Fibroblast of skin of right biceps (primary cell): Measurements from ENCODE around the gene NUP93.

ENCODE experiments used
- DNase-seq: peaks from one replicate; pipeline ENCODE4 v3.0.0-alpha.2; 2013

NUP93 gene

GRCh38 chr16:56824804-56825203 is 94.9 kb downstream of the NUP93 start:
- DNase-seq: no peak

GRCh38 chr16:56825826-56826225 is 95.9 kb downstream of the NUP93 start:
- DNase-seq: no peak

DNA sequence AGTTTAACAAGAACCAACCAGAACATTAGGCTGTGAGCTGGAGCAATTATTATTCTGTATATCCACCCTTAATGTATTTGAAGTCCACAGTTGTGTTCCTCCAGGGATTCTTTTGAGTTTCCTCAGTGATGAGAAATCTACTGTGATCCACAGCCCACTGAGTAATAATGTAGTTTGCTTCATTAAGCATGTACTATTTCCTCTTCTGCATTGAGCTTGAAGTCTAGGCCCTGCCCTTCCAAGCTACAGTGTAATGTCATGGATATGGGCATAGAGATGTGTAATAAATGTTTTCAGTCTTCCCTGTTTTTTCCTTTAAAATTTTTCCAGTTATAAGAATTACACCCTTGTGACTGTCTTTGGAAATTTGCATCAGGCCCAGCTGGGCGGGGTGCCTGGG is 98.7 kb downstream of the NUP93 start:
- no peak for DNase-seq

DNA sequence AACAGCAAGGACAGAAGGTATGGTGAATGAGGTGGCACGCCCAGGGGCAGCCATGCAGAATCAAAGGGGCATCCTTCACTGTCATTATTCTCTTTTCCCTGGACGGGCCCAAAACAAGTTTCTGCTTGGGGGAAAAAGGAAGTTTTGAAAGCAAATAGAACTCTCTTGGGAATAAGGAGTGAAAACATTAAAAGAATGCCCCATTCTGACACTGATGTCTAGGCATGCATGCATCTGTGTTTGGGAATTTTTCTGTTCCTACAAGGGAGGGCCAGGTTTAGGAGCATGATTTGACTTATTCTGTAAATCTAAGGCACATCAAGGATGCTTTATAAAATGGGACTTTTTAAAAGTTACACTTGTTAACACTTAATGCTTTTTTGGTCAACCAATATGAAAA is 100.7 kb downstream of the NUP93 start:
- peak; percentile 37 for DNase-seq

DNA sequence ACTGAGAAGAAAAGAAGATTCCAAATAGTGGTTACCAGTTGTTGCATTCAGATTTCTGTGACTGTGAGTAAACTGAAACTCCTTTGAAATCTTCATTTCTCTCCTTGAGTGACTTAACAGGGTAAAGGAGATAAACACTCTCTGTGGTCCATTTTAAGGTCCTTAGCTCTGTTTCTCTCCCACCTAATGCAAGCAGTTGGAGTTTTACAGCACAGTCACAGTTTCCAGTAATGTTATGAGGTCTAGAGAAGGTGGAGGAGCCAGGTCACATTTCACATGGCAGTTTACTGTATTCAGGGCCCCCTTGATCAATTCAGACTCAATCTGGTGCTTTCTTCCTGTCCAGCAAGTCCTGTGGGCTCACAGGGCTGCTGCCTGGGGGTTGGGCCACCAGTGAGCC is 102.8 kb downstream of the NUP93 start:
- no peak for DNase-seq

DNA sequence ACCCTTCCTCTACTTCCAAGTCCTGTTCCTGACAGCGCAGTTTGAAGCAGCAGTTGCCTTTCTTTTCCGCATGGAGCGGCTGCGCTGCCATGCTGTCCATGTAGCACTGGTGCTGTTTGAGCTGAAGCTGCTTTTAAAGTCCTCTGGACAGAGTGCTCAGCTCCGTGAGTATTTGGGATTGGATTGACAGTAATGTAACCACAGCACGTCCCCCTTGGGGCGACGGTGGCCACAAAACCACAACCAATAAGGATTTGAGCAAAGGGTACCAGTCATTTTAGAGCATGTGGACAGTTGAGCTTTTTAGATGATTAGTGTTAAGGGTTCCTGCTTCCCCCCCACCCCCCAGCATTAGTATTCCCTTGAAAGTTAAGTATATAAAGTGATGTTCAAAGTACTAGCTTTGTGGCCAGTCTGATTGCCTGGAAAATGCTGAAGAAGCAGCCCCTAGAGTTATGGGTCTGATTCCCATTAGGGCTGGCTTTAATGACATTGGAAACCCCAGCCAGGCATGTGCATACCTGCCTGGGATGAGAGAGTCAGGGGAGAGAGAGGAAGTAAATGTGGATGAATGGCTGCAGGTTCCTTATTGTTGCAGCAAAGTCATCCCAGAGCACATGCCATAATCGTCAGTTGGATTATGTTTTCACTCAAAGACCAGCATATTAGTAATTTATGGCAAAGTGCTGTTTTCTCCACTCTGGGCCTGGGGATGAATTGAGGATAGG is 103.5 kb downstream of the NUP93 start:
- peak; percentile 42 for DNase-seq

DNA sequence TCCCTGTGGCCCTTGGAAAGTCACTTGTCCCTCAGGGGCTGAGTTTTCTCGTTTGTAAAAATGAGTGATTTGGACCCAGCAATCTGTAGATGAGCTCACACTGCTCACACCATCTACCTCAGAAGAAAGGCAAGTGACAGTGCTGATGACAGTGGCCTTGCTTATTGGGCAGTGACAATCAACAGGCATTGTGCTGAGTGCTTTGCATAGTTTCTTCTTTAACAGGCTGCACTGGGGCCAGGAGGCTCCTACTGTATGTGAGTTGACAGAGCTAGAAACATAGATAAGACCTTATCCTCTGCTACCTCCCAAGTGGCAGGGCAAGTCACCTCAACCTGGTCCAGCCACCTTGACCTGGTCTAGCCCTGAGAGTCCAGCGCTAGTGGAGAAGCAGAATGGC is 105.4 kb downstream of the NUP93 start:
- no peak for DNase-seq

- DNase-seq: no peak
Observed at GRCh38 chr16:56836410-56837230, 106.7 kb downstream of the NUP93 start.

GRCh38 chr16:56838622-56839337 is 108.9 kb downstream of the NUP93 start:
- DNase-seq: no peak

- peak; percentile 42 for DNase-seq
Observed at GRCh38 chr16:56841233-56841632, 111.3 kb downstream of the NUP93 start.

GRCh38 chr16:56841659-56842058 is 111.7 kb downstream of the NUP93 start:
- DNase-seq: no peak

- DNase-seq: no peak
Observed at GRCh38 chr16:56842133-56842532, 112.2 kb downstream of the NUP93 start.

DNA sequence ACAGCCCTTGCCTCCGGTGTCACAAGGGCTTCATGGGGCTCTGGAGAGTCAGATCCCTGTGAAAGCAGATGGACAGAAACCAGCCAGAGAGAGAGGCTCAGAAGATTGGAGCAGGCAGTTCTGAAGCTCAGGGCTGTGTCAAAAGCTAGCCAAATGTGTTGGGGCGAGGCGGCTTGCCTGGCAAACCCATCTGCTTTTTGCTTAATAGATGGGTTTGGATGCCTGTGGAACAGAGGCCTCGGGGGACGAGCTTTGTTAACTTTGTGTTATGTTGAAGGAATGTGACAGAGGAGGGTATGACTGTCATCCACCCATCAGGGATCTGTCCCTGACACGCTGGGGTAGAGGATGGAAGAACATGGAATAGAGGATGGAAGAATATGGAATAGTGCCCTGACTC is 114.1 kb downstream of the NUP93 start:
- no peak for DNase-seq

DNA sequence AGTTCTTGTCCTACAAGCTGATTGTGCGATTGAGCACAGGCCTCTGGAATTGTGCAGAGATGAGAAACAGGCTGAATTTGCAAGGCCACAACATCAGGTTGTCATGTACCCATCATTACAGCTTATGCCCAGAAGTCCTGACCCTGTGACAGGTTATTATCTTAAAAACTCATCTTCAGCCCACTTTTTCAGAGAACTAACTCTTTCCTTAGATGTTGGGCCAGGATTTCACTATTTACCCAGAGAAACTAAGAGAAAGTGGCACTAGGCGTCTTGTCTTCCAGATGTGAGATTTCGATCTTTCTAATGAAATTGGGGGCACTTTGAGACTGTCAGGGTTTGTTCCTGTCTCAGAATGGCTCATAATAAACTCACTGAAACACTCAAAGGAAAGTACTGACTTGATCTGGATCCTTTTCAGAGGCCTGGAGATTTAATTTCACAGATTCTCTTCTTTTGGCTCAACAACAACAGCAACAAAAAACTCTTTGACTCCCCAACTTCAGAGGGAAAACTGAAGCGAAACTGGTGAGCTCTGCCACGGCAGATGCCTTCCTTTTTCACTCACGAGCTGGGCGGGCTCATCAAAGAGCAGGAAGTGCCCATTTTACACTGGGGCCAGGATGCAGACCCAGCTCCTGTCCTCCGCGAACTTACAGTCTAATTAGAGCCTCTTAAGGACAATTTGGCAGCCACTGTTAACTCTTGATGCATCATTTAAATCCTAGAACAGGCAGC is 117.4 kb downstream of the NUP93 start:
- no peak for DNase-seq

DNA sequence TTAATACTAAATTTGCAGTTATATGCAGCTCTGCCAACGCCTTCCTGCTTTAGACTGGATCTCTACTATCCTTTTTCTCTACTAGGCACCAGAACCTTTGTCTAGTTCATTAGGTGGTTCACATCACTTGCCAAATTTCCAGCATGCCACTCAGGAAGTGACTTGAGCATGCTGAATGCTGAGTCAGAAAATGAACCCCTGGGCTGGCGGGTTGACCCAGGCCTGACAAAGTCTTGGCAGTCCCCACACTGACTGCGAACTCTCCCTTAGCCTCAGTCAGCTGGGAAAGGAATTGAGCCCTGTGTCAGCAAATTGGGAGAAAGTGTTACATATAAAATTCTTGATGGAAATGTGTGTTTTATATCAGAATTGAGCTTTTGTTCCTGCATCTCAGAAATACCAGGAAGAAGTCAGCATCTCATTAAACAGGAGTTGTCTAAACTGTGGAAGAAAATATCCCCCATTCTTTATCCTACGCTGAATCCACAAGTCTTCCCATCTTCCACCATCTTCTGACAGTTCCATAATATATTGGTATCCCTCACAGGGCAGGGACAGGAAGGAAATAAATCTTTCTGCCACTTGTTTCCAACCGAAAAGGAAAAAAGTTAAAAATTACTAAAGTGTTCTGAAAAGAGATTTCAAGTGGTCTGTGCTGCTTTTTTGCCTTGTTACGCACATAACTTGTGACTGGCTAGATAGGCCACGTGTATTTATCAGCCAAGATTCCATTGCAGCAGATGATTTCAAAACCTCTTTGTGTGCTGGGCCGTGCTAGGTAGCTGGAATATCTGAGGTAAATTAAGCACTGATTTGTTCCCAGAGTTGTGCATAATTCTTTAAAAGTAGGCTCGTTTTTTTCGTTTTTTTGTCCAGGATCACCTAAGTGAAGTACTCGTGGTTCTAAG is 118.4 kb downstream of the NUP93 start:
- DNase-seq: peak; percentile 80

DNA sequence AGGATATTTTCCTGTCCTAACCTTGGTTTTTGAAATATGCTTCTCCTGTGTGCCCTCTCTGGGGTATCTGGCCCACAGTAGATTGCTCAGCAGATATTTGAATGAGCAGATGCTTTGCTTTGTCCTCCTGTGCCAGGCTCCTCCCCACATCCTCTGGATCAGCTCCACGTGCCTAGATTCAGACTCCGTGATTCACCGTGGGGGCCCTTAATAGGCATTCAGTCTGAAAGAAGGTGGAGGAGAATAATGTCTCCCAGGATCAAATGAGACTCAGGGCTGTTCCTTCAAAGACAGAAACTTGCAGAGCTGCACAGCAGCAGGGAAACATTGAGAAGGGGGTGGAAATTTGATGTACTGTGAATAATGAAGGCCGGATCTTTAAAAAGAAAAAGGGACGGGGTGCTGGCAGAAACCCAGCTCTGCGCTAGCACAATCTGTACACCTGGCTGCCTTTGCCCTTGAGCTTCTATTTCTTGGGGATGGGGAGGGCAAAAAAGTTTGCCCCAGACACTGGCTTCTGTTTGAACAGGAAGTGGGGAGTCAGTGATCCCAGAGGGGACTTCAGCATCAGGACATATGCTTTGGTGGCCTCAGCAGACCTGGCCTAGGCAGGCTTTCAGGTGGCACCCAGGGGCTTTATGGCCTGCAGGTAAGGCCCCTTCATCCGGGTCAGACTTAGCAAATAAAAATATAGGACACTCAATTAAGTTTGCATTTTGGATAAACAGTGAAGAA is 119.2 kb downstream of the NUP93 start:
- DNase-seq: peak; percentile 85

- DNase-seq: peak; percentile 65
Observed at GRCh38 chr16:56849690-56850680, 120.1 kb downstream of the NUP93 start.

DNA sequence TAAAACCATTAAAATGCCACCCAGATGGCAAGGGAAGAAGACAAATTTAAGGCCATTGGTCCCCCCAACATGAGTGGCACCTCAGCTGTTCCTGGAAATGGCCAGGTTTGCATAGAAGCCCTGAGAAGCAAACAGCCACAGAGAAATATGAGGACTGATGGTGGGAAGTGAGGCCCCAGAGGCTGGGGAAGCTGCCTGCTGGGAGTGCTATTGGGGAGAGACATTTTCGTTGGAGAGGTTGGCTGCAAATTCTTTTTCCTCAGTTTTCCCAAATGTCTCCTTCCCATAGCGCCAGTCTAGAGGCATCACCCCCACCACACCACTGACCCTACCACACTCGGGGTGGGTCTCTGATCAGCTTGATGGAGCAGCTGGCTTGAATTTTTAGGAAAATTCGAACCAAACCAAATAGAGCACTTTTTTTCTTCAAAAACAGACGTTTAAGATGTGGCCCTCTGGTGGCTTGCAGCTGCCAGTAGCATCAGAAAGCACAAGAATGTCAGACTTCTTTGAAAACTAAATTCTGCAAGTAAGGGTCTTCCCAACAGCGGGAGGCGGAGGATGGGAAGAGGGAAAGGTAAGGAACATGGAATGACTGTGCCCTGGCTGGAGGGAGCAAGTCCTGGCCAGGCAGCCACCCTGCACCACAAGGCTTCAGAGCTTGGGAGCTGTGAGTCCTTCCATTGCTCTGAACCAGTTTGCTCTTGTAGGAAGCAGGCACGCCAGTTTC is 121.9 kb downstream of the NUP93 start:
- DNase-seq: no peak

DNA sequence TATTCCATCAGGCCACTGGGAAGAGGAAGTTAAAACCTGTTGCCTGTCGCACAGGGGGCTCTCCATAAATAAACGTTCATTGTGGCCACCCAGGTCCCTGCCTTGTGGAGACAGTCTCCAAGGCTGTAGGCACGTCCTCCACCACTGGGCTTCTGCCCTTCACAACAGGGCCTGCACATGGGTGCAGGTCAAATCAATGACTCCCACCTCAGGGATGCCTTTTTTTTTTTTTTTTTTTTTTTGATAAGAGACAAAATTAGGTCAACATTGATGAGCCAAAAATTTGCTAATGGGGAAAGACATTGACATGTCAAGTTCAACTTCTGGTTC is 122.4 kb downstream of the NUP93 start:
- no peak for DNase-seq
